ENCODE measurements around the gene FCN2. TPM values are rescaled to one million over a fixed set of nuclear protein-coding genes. Genes with fewer than 3 reads are reported as not detected.

FCN2 gene
- total and polyA plus RNA-seq, 2 of the 4 experiments (the other 2 are of a cell fraction) = not detected

- POLR2A ChIA-PET (ENCODE audit: unreplicated experiment) = no interaction called here
Observed at GRCh38 chr9:134881313-134881670, 682 bp downstream of the FCN2 start.

More at GRCh38 chr9:134881313-134881670, 682 bp downstream of the FCN2 start:
- Histone ChIP-seq H4K20me1 (ENCODE audit: insufficient read depth, low read length) (no peaks in the 10 kb centered on the region), H2AK9ac (replicated peaks; ENCODE audit: low read depth, low read length, poor library complexity) (no peak overlapping the region), H3K4me1 (ENCODE audit: control insufficient read depth, insufficient read depth, low read length) (no peaks in the 10 kb centered on the region), H2BK5ac (ENCODE audit: low read depth, low read length, poor library complexity, severe bottlenecking) (no peak overlapping the region), H3K4me2 (ENCODE audit: low read depth, low read length) (no peak overlapping the region), H3K27me3 (ENCODE audit: control insufficient read depth, insufficient read depth, low read length) (peaks cover 44% of the 10 kb centered on the region), H3K4me3 (ENCODE audit: insufficient read depth, low read depth, low read length) (no peak overlapping the region), H4K8ac (ENCODE audit: low read depth in 2 of 2, low read length in 2 of 2) (no peak overlapping the region), H2BK15ac (ENCODE audit: low read depth, low read length) (no peak overlapping the region), H3K18ac (ENCODE audit: low read depth, low read length) (no peak overlapping the region), H2AFZ (replicated peaks; ENCODE audit: low read length, poor library complexity) (no peak overlapping the region), H2BK20ac (ENCODE audit: low read depth, low read length) (no peak overlapping the region), H3K27ac (ENCODE audit: insufficient read depth, low read length) (no peak overlapping the region), H3K56ac (ENCODE audit: extremely low read depth, insufficient read depth, low read length) (no peak overlapping the region), H4K91ac (ENCODE audit: insufficient read depth, low read depth, low read length) (no peak overlapping the region), H3K4ac (ENCODE audit: low read depth, low read length) (no peak overlapping the region), H3K9me1 (ENCODE audit: insufficient read depth, low read length) (no peaks in the 10 kb centered on the region), H2AK5ac (ENCODE audit: low read depth, low read length) (no peak overlapping the region), H3K36me3 (ENCODE audit: control insufficient read depth, insufficient read depth, low read length) (no peaks in the 10 kb centered on the region), H3K79me1 (ENCODE audit: low read depth in 1 of 2, low read length in 2 of 2) (no peaks in the 10 kb centered on the region), H3K9ac (ENCODE audit: low read depth, low read length) (no peak overlapping the region), H3K9me3 (ENCODE audit: control insufficient read depth, insufficient read depth, low read length) (no peaks in the 10 kb centered on the region), H3K14ac (replicated peaks; ENCODE audit: low read depth, low read length) (no peak overlapping the region), H2BK120ac (ENCODE audit: low read depth, low read length) (no peak overlapping the region), H4K5ac (ENCODE audit: low read depth, low read length) (no peak overlapping the region), H3K23ac (ENCODE audit: low read depth, low read length) (no peak overlapping the region)
- CTCF ChIA-PET = no interaction called here
- BruUV-seq (replicated peaks) = no TSS peak
- TF ChIP-seq RAD21 (IDR thresholded peaks at IDR 0.05; ENCODE audit: low read length) (no peak), RFX5 (IDR thresholded peaks at IDR 0.05; ENCODE audit: low read depth, low read length) (no peak)
- TF ChIP-seq, protein P1, sequence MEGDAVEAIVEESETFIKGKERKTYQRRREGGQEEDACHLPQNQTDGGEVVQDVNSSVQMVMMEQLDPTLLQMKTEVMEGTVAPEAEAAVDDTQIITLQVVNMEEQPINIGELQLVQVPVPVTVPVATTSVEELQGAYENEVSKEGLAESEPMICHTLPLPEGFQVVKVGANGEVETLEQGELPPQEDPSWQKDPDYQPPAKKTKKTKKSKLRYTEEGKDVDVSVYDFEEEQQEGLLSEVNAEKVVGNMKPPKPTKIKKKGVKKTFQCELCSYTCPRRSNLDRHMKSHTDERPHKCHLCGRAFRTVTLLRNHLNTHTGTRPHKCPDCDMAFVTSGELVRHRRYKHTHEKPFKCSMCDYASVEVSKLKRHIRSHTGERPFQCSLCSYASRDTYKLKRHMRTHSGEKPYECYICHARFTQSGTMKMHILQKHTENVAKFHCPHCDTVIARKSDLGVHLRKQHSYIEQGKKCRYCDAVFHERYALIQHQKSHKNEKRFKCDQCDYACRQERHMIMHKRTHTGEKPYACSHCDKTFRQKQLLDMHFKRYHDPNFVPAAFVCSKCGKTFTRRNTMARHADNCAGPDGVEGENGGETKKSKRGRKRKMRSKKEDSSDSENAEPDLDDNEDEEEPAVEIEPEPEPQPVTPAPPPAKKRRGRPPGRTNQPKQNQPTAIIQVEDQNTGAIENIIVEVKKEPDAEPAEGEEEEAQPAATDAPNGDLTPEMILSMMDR (conservative IDR thresholded peaks at IDR 0.05; ENCODE audit: low read depth, low read length) = no peak
- intact Hi-C loops (cut with micrococcal nuclease) (no loop called here), in situ Hi-C loops (cut with MboI; ENCODE audit: low sequenced_read_pairs) (no loop called here), dilution Hi-C loops (cut with HindIII; ENCODE audit: low sequenced_read_pairs, unreplicated experiment) (no loop called here)
- ATAC-seq (ENCODE audit: low read depth) (no peak), DNase-seq (no peak)
- 82% methylated on average over 11 of the region's 13 CpGs; no CpG with 5 or more reads in 1 of the 2 experiments for WGBS, 2 experiments (ENCODE audit: extremely low coverage in 2 of 2, insufficient read length in 1 of 2)

All from IMR-90 (cell line).